DOHH2 (cell line): ENCODE data around the gene EFS.

ENCODE experiments used
- CTCF ChIP-seq: fragments of 200-600 bp; sonication (generic); IDR thresholded peaks from one replicate; pipeline ENCODE4 v1.5.1; 2014; ENCODE audit warnings: antibody characterized with exemption, mild to moderate bottlenecking, low read depth, low read length; ENCODE audit not compliant: poor library complexity, severe bottlenecking
- EZH2phosphoT487 ChIP-seq: fragments of 200-600 bp; sonication (generic); IDR thresholded peaks from 2 replicates; pipeline ENCODE4 v1.6.1; 2017; ENCODE audit warnings: borderline replicate concordance, mild to moderate bottlenecking, antibody characterized with exemption, low read length, moderate library complexity, mixed read lengths

DNA sequence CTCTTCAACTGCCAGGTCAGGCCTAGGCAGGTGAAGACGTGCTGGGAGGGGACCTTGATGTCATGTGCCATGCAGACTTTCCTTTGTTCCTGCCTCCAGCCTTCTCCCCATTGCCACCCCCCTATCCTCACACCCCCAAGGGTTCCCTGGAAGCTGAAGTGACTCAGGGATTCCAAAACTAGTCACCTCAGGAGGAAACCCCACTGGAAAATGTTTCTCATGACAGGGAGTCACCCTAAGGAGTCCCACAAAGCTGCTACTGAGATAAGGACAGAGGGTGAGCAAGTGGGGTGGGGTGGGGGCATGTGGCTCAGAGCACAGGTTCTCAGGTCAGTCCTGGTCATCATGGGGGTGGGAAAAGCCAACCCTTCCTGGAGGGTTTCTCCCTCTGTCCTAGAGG, 5.2 kb upstream of the EFS start:
- no peak for TF ChIP-seq CTCF
- no peak for TF ChIP-seq EZH2phosphoT487
